ENCODE data around the gene COG5.

Gene COG5

GRCh38 chr7:107187774-107188173, 375.9 kb downstream of the COG5 start:
- DNase-seq: no peak

GRCh38 chr7:107186240-107186639, 377.5 kb downstream of the COG5 start:
- DNase-seq: no peak

- no peak for DNase-seq
Observed at GRCh38 chr7:107185716-107186115, 378.0 kb downstream of the COG5 start.

- DNase-seq: no peak
Observed at GRCh38 chr7:107181172-107181571, 382.5 kb downstream of the COG5 start.

- DNase-seq: no peak
Observed at GRCh38 chr7:107180378-107180777, 383.3 kb downstream of the COG5 start.

GRCh38 chr7:107179326-107180164, 384.2 kb downstream of the COG5 start:
- no peak for DNase-seq

- DNase-seq: peak in 1 of 51 donors; percentile 32
Observed at GRCh38 chr7:107173691-107174406, 389.9 kb downstream of the COG5 start.

- no peak for DNase-seq
Observed at GRCh38 chr7:107173191-107173590, 390.5 kb downstream of the COG5 start.

- no peak for DNase-seq
Observed at GRCh38 chr7:107172276-107173032, 391.3 kb downstream of the COG5 start.

- no peak for DNase-seq
Observed at GRCh38 chr7:107171496-107171895, 392.2 kb downstream of the COG5 start.

GRCh38 chr7:107170051-107170915, 393.4 kb downstream of the COG5 start:
- no peak for DNase-seq

- peak; percentile 88 to 98 (median 95) for DNase-seq
Observed at GRCh38 chr7:107169120-107170050, 394.3 kb downstream of the COG5 start.

GRCh38 chr7:107168233-107169119, 395.2 kb downstream of the COG5 start, which contains the start of gene HBP1:
HBP1 (plus strand) TSS chr7:107169003; CDS start chr7:107179894, 10,891 bp downstream.
- DNase-seq: peak; percentile 63 to 100 (median 98)

GRCh38 chr7:107167483-107168232, 396.1 kb downstream of the COG5 start:
- DNase-seq: peak in 19 of 51 donors; percentile 48 to 86 (median 64)

GRCh38 chr7:107166736-107167426, 396.8 kb downstream of the COG5 start:
- no peak for DNase-seq

GRCh38 chr7:107165341-107165740, 398.4 kb downstream of the COG5 start:
- DNase-seq: no peak

GRCh38 chr7:107164092-107164491, 399.6 kb downstream of the COG5 start:
- DNase-seq: no peak

Data from hypothalamus (tissue), 51 donors.